ENCODE measurements around the gene BORA.
"Not testable (repeated sequence)": the region's sequence is repeated elsewhere in the genome, so short reads cannot be mapped to it uniquely, and the experiment has no call there.

BORA gene

DNA sequence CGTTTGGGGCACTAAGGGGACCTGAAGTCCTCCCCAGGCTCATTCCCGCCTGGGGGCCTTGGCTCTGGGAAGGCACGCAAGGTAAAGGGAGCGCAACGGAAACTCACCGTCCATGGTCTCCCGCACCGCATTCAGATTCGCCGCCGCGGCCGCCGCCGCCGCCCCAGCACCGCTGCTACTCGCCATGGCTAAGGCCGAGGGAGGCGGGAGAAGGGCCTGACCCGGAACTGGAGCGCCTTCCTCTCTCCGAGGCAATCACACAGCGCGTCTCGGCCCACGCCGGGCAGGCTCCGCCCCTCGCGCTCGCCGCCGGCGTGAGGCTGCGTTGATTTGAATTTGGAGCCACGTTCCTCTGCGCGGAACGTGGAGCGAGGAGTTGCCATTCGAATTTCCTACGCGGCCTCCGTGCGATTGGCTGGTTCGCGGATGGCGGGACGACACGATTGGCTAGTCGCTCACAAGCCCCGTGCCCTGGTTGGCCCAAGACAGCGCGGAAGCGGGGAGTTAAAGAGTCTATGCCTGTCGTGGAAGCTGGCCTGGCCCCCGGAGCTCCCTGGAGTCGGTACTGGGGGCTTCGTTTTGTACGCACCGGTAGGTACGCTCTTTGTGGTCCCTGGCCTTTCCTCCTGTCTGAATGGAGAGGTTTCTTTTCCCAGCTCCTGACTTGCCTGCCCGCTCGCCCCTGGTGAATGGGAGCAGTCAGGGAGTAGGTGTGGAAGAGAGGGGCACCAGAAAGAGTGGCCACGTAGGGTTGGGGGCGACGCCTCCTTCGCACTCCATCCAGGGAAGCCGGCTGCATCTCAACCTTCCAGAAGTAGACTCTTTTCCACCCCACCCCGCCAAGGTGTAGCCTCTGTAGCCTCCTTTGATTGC lies at the start of gene BORA, which contains the start of gene MZT1:
Gene BORA (plus strand): TSS at position 507 of the 873 bp plus-strand sequence. CDS start 1,018 bp downstream, outside the sequence.
Gene MZT1 (minus strand): TSS at position 213 of the 873 bp plus-strand sequence. CDS start 27 bp downstream, at position 186.
- DNase-seq (ENCODE audit: low read depth), result peak; percentile 91

DNA sequence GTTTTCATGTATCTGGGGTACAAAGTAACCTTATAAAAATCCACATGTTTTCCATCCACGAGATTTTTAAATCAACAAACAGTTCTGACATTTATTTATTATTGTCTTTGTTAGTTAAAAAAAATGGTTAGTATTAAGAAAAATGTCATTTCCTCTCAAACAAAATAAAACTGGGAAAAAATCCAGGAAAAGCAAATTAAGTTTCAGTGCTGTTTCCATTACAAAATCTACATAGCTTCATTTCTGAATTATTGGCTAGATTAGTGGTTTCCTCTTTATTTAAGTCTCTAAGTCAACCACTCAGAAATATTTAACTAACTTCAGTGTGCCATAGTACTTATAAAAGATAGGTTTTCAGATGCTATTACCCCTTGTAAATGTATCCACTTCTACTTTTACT lies 49.4 kb upstream of the BORA start:
- DNase-seq (ENCODE audit: low read depth), result no peak

DNA sequence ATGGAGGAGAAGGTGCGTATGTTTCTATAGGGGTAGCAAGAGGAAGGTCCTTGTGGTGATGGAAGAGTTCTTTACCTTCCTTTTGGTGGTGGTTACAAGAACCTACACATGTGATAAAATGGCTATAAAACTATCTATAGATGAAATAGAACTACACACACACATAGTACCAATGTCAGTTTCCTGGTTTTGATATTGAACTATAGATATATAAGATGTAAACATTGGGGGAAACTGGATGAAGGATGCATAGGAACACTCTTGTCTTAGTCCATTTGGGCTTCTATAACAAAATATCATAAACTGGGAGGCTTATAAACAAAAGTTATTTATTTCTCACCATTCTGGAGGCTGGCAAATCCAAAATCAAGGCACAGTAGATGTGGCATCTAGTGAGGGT lies 47.4 kb upstream of the BORA start:
- DNase-seq (ENCODE audit: low read depth), result no peak

DNA sequence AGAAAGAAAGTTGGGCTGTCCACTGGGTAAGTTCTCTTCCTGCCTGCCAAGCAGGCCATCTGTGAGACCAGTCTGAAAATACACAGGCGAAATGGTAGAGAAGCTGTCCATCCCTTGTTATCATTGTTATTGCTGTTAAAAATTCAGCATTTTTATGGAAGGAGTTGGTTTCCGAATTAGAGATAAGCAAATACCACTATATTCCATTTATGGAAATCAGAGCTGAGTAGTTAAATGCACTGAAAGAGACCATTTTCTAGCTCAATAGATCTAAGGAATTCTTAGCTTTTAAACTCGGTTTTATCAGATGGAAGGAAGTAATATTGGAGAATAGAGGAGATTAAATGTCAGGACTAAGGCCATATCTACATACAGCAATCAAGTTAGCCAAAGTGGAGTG lies 41.0 kb upstream of the BORA start:
- no peak for DNase-seq (ENCODE audit: low read depth)

DNA sequence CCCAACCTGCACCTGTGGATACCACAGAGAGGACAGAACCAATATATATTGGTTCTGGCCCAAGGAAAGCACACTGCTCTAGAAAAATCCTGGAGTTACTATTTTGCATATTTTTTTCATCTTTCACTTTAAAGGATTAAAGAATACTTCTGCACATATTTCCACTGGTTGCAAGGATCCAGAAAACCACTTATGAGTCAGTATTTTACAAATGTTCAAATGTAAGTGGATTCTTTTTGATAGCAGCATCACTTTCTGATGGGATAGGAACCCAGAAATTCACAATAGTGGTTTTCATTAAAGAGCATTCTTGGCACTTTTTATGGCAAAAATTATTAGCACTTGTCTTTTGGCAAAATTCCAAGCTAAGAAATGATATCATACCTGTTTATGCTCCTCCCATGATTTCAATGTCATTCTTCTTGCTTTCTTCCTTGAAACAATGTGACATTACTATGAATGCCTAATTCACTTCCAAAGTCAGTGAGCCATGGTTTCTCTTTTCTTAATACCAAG lies 38.5 kb upstream of the BORA start:
- DNase-seq (ENCODE audit: low read depth), result no peak

DNA sequence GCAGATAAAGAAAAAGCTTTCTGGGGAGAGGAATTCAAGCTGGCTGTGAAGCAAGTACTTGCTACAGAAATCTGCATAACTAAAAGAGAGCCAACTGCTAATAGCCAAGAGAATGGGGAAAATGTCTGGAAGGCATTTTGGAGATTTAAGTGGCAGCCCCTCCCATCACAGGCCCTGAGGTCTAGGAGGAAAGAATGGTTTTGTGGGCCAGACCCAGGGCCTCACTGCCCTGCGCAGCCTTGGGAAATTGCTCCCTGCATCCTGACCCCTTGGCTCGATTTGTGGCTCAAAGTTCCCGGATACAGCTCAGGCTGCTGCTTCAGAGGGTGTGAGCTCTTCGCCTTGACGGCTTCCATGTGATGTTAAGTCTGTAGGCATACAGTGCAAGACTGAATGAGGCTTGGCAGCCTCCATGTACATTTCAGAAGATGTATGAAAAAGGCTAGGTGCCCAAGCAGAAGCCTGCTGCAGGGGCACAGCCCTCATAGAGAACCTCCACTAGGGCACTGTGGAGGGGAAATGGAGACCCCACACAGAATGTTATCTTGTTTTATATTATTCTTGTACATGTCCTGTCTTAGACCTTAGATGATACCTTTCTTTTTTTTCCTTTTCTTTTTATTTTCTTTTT lies 34.7 kb upstream of the BORA start:
- DNase-seq (ENCODE audit: low read depth), result no peak

DNA sequence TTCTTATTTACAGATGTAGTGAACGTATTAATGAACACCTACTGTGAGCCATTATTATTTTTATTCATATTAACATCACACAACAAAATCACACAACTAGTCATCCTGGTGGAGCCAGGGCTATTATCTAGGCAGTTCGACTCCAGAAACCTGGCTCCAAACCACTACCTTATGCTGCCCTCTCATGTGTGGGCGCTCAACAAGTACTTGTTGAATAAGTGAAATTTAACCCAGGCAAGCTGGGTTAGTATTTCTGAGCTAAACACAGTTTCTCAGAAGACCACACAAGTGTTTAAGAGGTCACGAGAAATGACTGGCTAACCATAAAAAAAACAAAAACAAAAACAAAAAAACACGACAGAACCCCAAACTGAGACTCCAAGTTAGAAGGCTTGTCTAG lies 33.9 kb upstream of the BORA start:
- no peak for DNase-seq (ENCODE audit: low read depth)

DNA sequence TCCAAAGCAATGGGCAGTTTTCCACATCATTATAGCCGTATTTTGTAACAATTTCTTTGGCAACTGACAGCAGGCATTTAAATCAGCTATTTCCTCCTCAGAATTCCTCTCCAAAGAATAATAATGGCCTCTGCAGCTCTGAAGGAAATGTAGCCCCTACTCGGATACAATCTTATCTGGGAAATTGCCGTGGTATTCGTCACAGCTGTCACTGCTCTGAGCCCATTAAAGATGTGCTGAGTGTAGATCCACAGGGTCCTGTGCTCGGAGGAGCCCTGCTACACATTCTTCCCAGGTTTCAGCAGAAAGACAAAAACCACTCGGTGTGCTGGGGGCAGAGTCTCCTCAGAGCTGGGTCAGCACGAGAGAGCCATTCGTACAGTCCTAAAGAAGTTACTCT lies 33.4 kb upstream of the BORA start:
- DNase-seq (ENCODE audit: low read depth), result no peak

DNA sequence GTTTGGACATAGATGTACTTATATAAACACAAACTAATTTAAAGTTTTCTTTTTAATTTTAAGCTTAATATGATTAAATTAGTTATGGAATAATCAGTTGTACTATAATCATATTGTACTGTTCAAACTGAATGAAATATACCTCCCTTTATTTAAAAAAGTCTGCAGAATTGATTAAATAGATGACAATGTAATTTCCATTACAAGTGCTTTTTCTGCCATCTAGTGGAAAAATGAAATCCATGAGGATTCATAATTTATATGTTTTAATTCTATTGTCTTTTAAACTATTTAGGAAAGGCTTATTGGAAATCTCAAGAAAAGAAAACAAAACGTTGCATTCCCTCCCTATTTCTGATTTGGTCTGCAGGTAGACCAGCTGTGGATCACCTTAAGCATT lies 31.1 kb upstream of the BORA start:
- DNase-seq (ENCODE audit: low read depth), result no peak

DNA sequence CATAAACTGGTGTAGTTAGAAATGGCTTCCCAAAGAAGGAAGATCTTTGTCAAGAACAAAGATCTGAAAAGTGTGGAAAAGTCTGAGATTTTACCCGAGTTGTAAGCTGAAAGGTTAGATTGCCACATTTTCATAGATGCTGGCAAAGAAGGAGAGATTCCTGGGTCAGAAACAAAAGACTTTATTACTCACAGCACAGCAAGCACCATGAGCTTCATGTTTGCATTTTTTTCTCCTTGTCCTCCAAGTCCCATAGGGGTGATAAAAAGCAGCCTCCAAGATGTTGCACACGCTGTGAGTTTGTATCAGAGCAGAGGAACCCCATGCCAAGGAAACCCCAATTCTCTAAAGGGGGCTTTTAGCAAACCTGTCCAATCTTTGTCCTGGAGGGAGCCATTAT lies 29.6 kb upstream of the BORA start:
- no peak for DNase-seq (ENCODE audit: low read depth)

DNA sequence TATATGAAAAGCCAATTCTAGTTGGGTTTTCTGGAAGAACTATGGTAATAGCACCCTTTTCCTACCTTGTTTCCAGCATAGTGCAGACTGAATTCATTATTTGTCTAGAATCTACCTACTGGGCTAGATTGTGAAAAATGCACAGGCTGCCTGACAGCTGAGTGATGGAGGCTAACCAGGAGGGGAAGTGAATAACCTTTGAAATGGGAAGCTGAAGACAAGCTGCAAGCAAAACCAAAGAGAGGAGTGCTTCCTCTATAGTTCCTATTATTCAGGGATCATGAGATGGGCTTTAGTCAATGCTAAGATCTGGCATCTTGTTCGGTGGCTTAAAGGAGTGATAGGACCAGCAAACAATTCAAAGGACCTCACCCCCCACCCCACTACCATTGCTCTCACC lies 27.2 kb upstream of the BORA start:
- DNase-seq (ENCODE audit: low read depth), result no peak

DNA sequence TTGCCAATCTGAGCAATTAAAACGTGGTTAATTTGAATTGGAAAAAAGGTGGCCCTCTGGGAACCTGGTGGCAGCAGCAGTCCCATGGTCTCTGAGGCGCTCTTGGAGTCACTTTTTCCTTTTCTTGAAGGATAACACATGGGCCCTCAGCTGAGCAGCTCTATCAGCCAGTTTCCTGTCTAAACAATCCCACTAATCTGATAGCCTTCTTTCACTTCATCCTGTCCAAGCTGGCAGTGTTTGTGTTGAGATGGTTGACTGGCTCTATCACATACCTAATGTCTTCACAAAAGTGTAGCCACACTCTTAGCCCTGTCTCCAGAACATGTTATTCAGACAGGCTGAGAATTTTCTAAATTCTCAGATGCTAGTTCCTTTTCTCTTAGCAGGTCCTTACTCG lies 10.9 kb upstream of the BORA start:
- no peak for DNase-seq (ENCODE audit: low read depth)

DNA sequence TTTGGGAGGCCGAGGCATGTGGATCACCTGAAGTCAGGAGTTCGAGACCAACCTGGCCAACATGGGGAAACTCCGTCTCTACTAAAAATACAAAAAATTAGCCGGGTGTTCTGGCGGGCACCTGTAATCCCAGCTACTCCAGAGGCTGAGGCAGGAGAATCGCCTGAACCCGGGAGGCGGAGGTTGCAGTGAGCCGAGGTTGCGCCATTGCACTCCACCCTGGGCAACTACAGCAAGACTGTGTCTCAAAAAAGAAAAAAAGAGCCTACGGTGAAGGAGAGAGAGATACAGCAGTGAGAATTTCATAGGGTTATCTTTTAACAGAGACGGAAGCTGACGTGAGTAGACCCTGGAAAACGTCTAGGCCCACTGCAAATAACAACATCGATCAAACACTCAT lies 1.5 kb upstream of the BORA start:
- DNase-seq (ENCODE audit: low read depth), result not testable (repeated sequence)

DNA sequence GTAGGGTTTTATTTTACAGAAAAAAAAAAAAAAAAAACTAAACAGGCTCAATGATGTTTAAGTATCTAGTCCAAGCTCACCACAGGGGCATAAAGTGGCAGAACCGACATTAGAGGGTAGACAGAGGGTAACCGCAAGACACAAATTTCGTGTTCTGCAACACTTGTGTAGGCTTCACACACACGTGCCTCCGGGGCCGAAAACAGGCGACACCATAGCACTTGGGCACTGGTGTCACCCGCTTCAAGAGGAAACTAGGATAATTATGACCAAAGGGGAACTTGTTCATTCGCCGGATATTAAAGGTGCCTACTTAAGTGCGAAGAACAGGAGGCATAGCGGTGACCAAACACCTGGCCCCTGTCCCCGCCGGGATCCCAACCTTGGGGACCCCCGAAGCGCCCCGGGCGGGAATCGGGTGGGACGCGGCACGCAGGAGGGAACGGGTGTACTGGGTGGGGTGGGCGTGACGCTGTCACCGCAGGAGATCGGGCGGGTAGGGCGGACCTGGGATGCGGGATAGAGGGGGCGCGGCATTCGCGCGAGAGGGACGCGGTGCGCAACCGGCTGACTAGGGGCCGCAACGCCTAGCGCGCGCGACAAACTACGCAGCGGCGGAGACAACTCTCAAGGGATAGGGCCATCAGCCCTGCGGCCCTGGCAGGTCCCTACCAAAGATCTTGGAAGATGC lies 852 bp upstream of the BORA start:
- DNase-seq (ENCODE audit: low read depth), result peak; percentile 16

DNA sequence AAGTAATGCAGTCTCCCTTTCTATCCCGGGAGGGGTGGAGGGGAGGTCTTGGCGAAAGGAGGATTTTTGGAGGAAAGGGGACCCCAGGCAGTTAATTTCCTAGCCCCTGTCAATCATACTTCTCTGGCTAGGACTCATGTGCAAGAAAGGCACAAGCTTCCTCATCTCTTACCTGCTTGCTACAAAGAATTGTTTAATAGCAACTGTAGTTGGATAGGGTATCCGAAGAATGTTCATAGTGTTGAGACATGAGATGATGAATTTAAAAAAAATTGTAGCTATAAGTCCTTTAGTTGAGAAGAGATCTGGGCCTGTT lies 525 bp downstream of the BORA start:
- no peak for DNase-seq (ENCODE audit: low read depth)

DNA sequence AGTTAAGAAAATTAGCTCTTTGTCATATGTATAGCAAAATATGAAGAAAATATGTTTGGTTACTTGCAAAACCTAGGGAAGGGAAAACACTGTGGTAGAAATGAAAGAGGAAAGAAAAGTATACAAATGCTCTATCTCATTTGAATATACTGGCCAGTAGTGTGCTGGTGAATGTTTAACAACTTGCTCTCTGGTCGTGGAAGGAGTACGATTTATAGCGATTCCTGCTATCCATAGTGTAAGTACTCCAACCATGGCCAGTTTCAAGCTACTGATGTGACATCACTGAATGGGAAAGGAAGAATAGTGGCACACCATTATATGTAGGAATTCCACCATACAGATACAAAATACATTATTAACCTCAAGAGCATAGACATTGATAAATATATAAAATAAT lies 9.3 kb downstream of the BORA start:
- DNase-seq (ENCODE audit: low read depth), result no peak

DNA sequence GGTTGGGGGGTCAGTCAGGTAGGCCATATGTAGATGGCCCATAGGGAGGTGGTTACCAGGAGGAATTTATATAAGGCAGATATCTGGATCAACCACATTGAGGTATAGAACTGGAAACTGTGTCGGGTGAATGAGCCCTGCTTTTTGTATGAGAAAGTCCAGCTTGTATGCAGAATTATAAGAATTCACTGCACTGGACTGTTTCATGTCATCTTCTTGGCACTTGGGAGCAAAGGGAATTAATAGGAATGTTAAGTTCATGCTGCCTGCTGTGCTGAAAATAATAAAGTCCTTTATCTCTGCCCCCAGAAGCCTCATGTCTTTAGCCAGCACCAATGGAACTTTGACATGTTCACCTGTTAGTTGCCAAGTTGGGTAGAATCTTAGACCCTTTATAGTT lies 12.3 kb downstream of the BORA start:
- DNase-seq (ENCODE audit: low read depth), result no peak

DNA sequence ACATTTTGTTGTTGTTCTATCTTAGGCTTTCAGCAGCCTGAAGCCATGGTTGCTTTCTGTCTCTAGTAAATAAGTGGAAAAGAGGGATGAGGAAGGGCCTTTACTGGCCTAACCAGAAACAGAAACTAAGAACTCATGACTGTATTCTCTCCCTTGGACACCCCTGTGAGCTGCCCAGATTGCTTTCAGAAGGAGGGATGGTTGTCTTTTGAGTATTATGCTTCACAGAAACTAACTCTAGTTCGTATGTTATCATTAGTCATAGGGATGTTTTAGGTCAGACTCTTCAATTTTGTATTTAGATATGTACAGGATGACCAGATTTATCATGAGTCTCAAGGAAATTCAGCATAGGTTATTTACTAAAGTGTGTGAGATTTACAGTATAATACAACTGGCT lies 17.5 kb downstream of the BORA start:
- no peak for DNase-seq (ENCODE audit: low read depth)

DNA sequence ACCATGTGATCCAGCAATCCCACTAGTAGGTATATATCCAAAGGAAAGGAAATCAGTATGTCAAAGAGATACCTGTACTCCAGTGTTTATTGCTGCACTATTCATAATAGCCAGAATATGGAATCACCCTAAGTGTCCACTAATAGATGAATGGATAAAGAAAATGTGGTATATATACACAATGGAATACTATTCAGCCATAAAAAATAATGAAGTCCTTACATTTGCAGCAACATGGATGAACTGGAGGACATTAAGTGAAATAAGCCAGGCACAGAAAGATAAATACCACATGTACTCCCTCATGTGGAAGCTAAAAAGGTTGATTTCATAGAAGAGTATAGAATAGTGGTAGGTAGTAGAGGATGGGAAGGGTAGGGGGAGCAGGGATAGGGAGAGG lies 23.5 kb downstream of the BORA start:
- no peak for DNase-seq (ENCODE audit: low read depth)

DNA sequence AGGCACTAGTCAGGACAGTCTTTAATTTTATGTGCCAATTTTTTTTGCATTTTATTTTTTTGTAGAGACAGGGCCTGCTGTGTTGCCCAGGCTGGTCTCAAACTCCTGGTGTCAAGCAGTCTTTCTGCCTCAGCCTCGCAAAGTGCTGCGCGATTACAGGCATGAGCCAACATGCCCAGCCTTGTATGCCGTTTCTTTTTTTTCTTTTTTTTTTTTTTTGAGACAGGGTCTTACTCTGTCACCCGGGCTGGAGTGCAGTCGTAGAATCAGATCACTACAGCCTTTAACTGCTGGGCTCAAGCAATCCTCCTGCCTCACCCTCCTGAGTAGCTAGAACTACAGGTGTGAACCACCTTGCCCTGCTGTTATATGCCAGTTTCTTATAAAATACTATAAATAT lies 26.4 kb downstream of the BORA start:
- DNase-seq (ENCODE audit: low read depth), result no peak

DNA sequence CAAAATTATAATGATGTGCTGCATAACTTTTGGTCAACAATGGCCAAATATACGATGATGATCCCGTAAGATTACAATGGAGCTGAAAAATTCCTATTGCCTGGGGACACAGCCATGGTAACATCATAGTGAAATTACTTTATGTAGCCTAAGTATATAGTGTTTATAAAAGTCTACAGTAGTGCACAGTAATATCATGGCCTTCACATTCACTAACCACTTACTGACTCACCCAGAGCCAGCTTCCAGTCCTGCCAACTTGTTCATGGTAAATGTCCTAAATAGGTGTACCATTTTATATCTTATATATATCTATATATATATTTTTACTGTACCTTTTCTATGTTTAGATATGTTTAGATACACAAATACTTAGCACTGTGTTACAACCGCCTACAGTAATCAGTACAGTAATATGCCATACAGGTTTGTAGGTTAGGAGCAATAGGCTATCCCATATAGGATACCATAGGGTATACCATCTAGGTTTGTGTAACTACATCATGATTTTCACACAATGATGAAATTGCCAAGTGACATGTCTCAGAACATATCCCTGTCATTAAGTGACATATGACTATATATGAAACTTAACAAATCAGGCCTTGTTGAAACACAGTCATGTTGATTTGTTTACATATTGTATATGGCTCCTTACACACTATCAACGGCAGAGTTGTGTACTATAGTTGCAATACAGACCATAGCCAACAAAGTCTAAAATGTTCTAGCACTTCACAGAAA lies 30.2 kb downstream of the BORA start:
- DNase-seq (ENCODE audit: low read depth), result no peak

DNA sequence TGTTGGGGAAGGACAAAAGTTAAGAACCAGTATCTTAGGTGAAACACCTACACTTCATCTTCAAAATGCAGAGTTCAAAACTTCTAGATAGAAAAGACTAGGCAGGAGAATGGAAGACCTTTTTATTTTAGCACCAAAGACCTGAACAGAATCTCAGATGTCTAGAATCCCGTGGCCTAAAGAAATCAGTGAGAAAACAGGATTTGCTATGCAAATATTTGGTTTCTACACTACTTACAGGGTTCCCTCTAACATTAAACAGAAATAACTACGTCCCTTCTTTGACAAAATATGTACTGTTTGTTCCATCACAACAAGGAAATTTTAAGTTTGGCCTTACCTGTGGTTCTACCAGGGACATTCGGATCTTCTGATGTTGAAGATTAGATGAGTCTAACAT lies 32.5 kb downstream of the BORA start:
- no peak for DNase-seq (ENCODE audit: low read depth)

Measured in activated gamma-delta T cell treated with anti-CD3 and anti-CD28 coated beads, Interleukin-2, amount 50 U/mL, for 16 hours (primary cell).